HG03571 (cell line): ENCODE results near the gene UBE2L5.
"Not testable (repeated sequence)": the region's sequence is repeated elsewhere in the genome, so short reads cannot be mapped to it uniquely, and the experiment has no call there.

ENCODE experiments used
- ATAC-seq: cut with Tn5 transposase; IDR thresholded peaks from one replicate; pipeline ENCODE4 v1.9.1; 2021; ENCODE audit not compliant: unreplicated experiment

Gene UBE2L5

DNA sequence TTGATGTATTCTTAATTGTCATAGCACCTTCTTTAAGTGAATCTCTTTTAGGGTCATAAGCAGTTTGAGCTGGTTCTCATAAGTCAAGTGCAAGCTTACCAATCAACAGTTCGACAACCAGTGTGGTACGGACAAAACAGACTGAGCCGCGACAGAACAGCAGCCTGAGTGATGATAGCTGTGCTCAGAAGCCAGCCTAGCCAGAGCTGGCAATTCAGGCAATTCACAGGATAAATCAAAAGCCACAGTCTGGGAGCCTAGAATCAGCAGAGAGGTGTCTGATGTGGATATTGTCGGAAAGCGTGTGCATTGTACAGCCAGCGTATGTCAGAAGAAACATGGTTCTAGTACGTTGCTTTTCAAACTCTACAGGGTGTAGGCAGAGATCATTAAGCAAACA, 14.9 kb downstream of the UBE2L5 start:
- no peak for ATAC-seq

DNA sequence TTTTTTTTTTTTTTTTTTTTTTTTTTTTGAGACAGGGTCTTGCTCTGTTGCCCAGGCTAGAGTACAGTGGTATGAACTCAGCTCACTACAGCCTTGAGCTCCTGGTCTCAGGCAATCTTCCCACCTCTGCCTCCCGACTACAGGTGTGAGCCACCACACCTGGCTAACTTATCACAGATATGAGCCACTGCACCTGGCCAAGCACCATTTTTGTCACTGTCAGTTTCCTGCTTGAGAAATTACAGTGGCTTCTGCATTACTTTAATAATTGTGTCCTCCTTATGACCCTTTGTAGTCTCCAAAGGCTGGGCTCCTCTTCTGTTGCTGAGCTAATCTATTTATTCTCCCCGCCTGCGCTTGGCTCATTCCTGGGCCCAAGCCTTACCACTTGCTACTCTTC, 16.0 kb downstream of the UBE2L5 start:
- ATAC-seq = no peak

- peak; percentile 29 for ATAC-seq
Observed at GRCh38 chr13:30440910-30441703, 18.8 kb downstream of the UBE2L5 start.

- no peak for ATAC-seq
Observed at GRCh38 chr13:30442926-30443325, 20.6 kb downstream of the UBE2L5 start.

DNA sequence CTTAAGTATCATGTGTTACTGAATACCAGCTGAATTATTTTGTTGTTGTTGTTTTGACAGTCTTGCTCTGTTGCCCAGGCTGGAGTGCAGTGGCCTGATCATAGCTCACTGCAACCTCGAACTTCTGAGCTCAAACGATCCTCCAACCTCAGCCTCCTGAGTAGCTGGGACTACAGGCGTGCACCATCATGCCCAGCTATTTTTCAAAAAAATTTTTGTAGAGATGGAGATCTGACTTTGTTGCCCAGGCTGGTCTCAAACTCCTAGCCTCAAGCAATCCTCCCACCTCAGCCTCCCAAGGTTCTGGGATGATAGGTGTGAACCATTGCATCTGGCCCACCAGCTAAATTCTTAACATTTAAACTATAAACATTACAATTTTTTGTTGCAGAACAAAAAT, 21.2 kb downstream of the UBE2L5 start:
- not testable (repeated sequence) for ATAC-seq

- peak; percentile 34 for ATAC-seq
Observed at GRCh38 chr13:30443957-30444404, 21.7 kb downstream of the UBE2L5 start.

DNA sequence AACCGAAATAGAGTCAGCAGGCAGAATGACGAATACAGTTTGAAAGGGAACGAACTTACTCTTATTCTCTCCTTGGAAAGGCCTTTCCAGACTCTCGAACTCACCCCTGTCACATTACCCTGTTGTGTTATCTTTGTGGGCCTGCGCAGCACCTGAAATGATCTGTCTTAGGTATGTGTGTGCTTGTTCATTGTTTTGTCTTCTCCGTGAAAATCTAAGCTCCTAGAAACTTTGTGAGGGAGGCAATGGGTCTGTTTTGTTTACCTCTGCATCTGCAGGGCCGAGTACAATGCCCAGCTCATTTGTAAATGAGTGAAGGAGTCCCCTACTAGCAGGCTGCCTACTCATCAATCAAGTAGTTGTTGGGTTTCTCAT, 23.8 kb downstream of the UBE2L5 start:
- ATAC-seq = no peak

- no peak for ATAC-seq
Observed at GRCh38 chr13:30448441-30448840, 26.1 kb downstream of the UBE2L5 start.

DNA sequence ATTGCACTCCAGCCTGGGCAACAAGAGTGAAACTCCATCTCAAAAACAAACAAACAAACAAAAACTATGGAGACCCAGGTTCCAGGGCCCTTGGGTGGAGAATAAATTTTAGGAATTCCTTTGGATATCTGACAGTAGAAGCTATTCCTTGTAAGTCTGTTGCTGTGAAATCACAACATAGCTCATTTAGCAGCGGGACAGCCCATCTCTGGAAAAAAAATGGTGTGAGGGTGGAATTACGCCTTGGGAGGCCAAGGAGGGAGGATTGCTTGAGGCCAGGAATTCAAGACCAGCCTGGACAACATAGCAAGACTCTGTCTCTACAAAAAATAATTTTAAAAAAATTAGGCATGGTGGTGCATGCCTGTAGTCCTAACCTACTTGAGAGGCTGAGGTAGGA, 27.8 kb downstream of the UBE2L5 start:
- ATAC-seq = no peak

- ATAC-seq = not testable (repeated sequence)
Observed at GRCh38 chr13:30451476-30451875, 29.2 kb downstream of the UBE2L5 start.

GRCh38 chr13:30453727-30454126, 31.4 kb downstream of the UBE2L5 start:
- ATAC-seq = no peak

GRCh38 chr13:30454991-30455390, 32.7 kb downstream of the UBE2L5 start:
- no peak for ATAC-seq

DNA sequence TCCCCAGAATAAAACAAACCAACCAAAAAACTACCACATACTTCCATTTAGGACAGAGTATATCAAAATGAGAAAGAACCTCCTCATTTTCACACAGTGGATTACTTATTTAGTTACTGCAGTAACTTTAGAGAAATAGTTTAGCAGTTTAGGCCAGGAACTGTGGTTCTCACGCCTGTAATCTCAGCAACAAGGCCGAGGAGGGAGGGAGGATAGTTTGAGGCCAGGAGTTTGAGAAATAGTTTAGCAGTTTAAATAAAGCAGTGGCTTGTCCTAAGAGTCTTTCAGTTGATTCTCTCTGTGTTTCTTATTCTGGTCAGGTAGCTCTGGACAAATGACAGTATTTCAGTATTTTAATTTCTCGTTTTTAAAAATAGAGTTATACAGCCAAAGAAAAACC, 34.0 kb downstream of the UBE2L5 start:
- no peak for ATAC-seq

GRCh38 chr13:30457306-30457891, 35.1 kb downstream of the UBE2L5 start:
- ATAC-seq = no peak

- ATAC-seq = not testable (repeated sequence)
Observed at GRCh38 chr13:30461279-30462066, 39.2 kb downstream of the UBE2L5 start.

GRCh38 chr13:30463787-30464495, 41.6 kb downstream of the UBE2L5 start:
- ATAC-seq = peak; percentile 31

DNA sequence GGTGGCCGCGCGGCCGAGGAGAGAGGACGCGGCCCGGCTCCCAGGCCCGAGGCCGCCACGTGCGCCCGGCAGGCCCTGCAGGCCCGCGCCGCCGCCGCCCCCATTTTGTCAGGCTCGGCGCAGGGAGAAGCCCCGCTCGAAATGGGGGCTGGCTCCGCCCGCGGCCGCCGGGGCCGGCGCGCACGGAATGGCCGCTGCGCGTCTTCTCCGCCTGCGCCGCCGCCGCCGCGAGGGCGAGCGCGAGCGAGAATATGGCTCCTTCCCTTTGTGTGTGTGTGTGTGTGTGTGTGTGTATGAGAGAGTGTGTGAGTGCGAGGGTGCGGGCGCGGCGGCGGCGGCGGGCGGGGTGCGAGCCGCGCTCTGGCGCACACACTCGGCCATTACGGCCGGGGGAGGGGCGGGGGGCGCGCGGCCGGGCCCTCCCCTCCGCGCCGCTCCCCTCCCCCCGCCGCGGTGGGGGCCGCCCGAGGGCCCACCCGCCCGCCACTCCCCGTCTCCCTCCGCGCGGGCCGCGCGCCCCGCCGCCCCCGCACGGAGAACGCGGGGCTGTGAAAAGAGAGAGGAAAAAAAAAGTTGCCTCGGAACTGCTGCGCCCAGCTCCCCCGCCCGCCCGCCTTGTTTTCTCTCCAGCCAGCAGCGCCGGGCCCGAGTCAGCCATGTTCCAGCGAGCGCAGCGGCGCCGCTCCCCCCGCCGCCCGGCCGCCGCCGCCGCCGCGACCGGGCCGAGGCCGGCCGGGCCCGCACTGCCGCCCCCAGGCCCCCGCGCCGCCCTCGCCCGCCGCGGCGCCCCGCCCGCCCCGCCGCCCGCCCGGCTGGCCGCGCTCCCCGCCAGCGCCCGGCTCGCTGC, 42.4 kb downstream of the UBE2L5 start:
- peak; percentile 26 for ATAC-seq

- no peak for ATAC-seq
Observed at GRCh38 chr13:30465343-30465592, 43.0 kb downstream of the UBE2L5 start.

GRCh38 chr13:30465593-30466357, 43.5 kb downstream of the UBE2L5 start, which contains the start of gene HMGB1:
TSS of gene HMGB1 (minus strand) at chr13:30465936. CDS start at chr13:30463680, 2,256 bp downstream.
- ATAC-seq = peak; percentile 83

DNA sequence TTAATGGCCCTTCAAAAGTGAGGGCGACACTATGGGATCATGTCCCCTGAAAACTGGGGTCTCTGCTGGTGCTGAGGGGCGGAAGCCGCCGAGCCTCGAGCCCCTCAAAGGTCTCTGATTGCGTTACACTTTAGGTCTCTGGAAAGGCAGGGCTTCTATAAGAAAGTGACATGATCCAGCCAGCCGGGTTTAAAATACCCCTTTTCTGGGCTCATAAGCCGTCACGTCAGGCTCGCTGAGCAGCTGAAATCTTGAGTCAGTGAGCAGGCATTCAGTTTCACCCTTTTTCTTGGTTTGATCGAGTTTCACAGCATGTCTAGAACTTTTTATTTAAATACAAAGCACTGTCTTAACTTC, 44.0 kb downstream of the UBE2L5 start:
- ATAC-seq = no peak
